ENCODE data around the gene CERS6. TPM values are rescaled to one million over a fixed set of nuclear protein-coding genes. Genes with fewer than 3 reads are reported as not detected.

The CERS6 gene
- total and polyA plus RNA-seq, 2 of the 8 experiments (the other 6 are each of a cell fraction or from before 2014, with no cell fraction given), result 6.8 to 28.2 TPM

DNA sequence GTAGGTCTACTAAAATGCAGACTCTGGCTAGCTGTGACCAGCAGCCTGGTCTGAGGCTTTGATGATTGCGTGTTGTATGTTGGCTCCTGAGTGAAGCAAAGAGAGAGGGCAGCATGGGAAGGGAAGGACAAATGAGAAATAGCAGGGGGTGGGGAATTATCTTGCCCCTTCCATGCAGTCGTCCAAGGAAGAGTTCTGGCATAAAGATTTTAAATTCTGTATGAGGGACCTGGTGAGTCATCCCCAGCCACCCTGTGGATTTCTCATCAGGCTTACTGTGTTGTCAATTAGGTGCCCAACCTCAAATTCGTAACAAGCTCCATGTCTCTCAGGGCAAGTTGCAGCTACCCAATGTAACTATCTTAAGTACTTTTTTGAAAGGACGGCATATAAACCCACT, 274.3 kb downstream of the CERS6 start:
- H4K8ac ChIP-seq (ENCODE audit: extremely low read depth, insufficient read depth, low read length), result no peak overlapping the region
- POLR2A ChIA-PET (ENCODE audit: partially characterized antibody), result no interaction called here
- FAIRE-seq (no peak), DNase-seq (ENCODE audit: low read depth in 1 of 2, low spot score in 2 of 2) (no peak)
- H2BK5ac ChIP-seq (ENCODE audit: low read depth, low read length), result no peak overlapping the region
- H3K4me3 ChIP-seq (ENCODE audit: extremely low read depth in 1 of 4, insufficient read depth in 2 of 4, low read depth in 3 of 4, low read length in 4 of 4), result no peak overlapping the region
- no peak overlapping the region for H2AK5ac ChIP-seq (ENCODE audit: low read depth, low read length)
- H2BK15ac ChIP-seq (ENCODE audit: low read length), result no peak overlapping the region
- WGBS, 2 experiments (ENCODE audit: extremely low coverage in 1 of 2, insufficient coverage in 1 of 2, insufficient read length in 1 of 2, insufficient replicate concordance in 2 of 2, low coverage in 1 of 2, low lambda C conversion rate in 2 of 2, missing lambda C conversion rate in 1 of 2), result 55% methylated on average over 4 of the region's 4 CpGs; no CpG with 5 or more reads in 1 of the 2 experiments
- peaks cover 0 to 2% of the 10 kb centered on the region in 2 experiments for H4K20me1 ChIP-seq (replicated peaks in 1 of 2; ENCODE audit: control insufficient read depth in 1 of 2, insufficient read depth in 2 of 2, low read length in 2 of 2)
- no peak overlapping the region for H3K9ac ChIP-seq (replicated peaks in 1 of 4; ENCODE audit: extremely low read depth in 1 of 4, low read depth in 3 of 4, low read length in 3 of 4)
- CTCF ChIA-PET (ENCODE audit: partially characterized antibody), result interaction anchor here (1.4 kb wide), 1 partner anchor 29 kb away, joined by 4 read pairs; no protein-coding TSS in a partner anchor
- no peaks in the 10 kb centered on the region for H3K79me2 ChIP-seq (ENCODE audit: control insufficient read depth in 1 of 2, insufficient read depth in 2 of 2, low read length in 2 of 2)
- no peak overlapping the region for H2BK20ac ChIP-seq (ENCODE audit: low read length)
- TF ChIP-seq, protein P1, sequence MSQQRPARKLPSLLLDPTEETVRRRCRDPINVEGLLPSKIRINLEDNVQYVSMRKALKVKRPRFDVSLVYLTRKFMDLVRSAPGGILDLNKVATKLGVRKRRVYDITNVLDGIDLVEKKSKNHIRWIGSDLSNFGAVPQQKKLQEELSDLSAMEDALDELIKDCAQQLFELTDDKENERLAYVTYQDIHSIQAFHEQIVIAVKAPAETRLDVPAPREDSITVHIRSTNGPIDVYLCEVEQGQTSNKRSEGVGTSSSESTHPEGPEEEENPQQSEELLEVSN (IDR thresholded peaks at IDR 0.05), result no peak
- TF ChIP-seq CEBPB (IDR thresholded peaks at IDR 0.05; ENCODE audit: low read depth, low read length), result no peak
- TF ChIP-seq JUND (IDR thresholded peaks at IDR 0.05; ENCODE audit: low read length), result peak; percentile 92
- no peak for TF ChIP-seq EGR1 (IDR thresholded peaks at IDR 0.05; ENCODE audit: borderline replicate concordance, low read depth, low read length)
- no peak for TF ChIP-seq NANOG (IDR thresholded peaks at IDR 0.05; ENCODE audit: insufficient read depth, low read depth, low read length, poor library complexity, severe bottlenecking)
- TF ChIP-seq, protein P2, sequence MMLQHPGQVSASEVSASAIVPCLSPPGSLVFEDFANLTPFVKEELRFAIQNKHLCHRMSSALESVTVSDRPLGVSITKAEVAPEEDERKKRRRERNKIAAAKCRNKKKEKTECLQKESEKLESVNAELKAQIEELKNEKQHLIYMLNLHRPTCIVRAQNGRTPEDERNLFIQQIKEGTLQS (IDR thresholded peaks at IDR 0.05; ENCODE audit: insufficient read depth, low read depth, low read length), result 0 out of 2 replicates have a peak, but pooled peaks have one; percentile 28
- H3K27me3 ChIP-seq (replicated peaks in 1 of 4; ENCODE audit: control insufficient read depth in 3 of 4, extremely low read depth in 1 of 4, insufficient read depth in 3 of 4, low read length in 3 of 4), result no peaks in the 10 kb centered on the region
- no peaks in the 10 kb centered on the region for H3K9me3 ChIP-seq (ENCODE audit: insufficient read depth in 2 of 2, low read depth in 1 of 2, low read length in 1 of 2)
- no peaks in the 10 kb centered on the region for H3K79me1 ChIP-seq (ENCODE audit: low read depth, low read length)
- H3K4ac ChIP-seq (replicated peaks; ENCODE audit: insufficient read length, low read depth, low read length), result no peak overlapping the region
- no peaks in the 10 kb centered on the region for H3K23me2 ChIP-seq (ENCODE audit: low read depth, low read length)
- H3K4me1 ChIP-seq (replicated peaks in 1 of 4; ENCODE audit: control insufficient read depth in 3 of 4, insufficient read depth in 4 of 4, low read length in 3 of 4), result peaks cover 1 to 16% (median 4%) of the 10 kb centered on the region in 4 experiments; a peak in 4 of 7 replicates
- no peak overlapping the region for H2AFZ ChIP-seq (ENCODE audit: low read length)
- H2BK120ac ChIP-seq (replicated peaks; ENCODE audit: low read depth, low read length), result no peak overlapping the region
- no peak overlapping the region for H3K27ac ChIP-seq (ENCODE audit: low read depth, low read length)
- H4K5ac ChIP-seq (ENCODE audit: insufficient read length, low read depth, low read length), result no peak overlapping the region
- no peak overlapping the region for H3K23ac ChIP-seq (ENCODE audit: insufficient read length)
- H2BK12ac ChIP-seq (ENCODE audit: low read depth, low read length), result no peak overlapping the region
- no peak overlapping the region for H3K56ac ChIP-seq (replicated peaks; ENCODE audit: insufficient read length, low read depth, low read length)
- H3K4me2 ChIP-seq (ENCODE audit: insufficient read depth in 1 of 2, low read depth in 2 of 2, low read length in 2 of 2), result no peak overlapping the region; a peak in 1 of 4 replicates
- no peaks in the 10 kb centered on the region; a peak in 2 of 8 replicates for H3K36me3 ChIP-seq (ENCODE audit: control insufficient read depth in 2 of 4, insufficient read depth in 4 of 4, low read length in 3 of 4)
- H4K91ac ChIP-seq (replicated peaks; ENCODE audit: insufficient read length, low read length), result no peak overlapping the region
- H3K18ac ChIP-seq (ENCODE audit: extremely low read depth, low read length), result no peak overlapping the region
- H3K14ac ChIP-seq (ENCODE audit: insufficient read length), result no peak overlapping the region
